HepG2 (cell line): ENCODE results near the gene SPTSSA. TPM values are rescaled to one million over a fixed set of nuclear protein-coding genes. Genes with fewer than 3 reads are reported as not detected.

Experiments used
- ATF3 ChIP-seq: sonication (generic); formaldehyde crosslinking; IDR thresholded peaks from 2 replicates; pipeline ENCODE4 v1.4.0; 2020; ENCODE audit warnings: missing genetic modification reagents
- BHLHE40 ChIP-seq: IDR thresholded peaks from 2 replicates; pipeline ENCODE4 v1.6.1; 2011; ENCODE audit warnings: low read length, improper control_type of control experiment
- CC2D1A ChIP-seq: sonication (generic); formaldehyde crosslinking; IDR thresholded peaks from 2 replicates; pipeline ENCODE4 v1.8.1; 2023; ENCODE audit warnings: mild to moderate bottlenecking, missing genetic modification reagents
- ELK4 ChIP-seq: sonication (generic); formaldehyde crosslinking; IDR thresholded peaks from 2 replicates; pipeline ENCODE4 v1.9.0; 2021; ENCODE audit warnings: missing genetic modification reagents, borderline replicate concordance
- GATAD1 ChIP-seq: IDR thresholded peaks from 2 replicates; pipeline ENCODE4 v1.6.1; 2016; ENCODE audit warnings: missing genetic modification reagents, missing compliant biosample characterization
- HES4 ChIP-seq: sonication (generic); formaldehyde crosslinking; IDR thresholded peaks from 2 replicates; pipeline ENCODE4 v1.9.0; 2021; ENCODE audit warnings: mild to moderate bottlenecking, missing genetic modification reagents, borderline replicate concordance
- JUN ChIP-seq: sonication (generic); formaldehyde crosslinking; IDR thresholded peaks from 2 replicates; pipeline ENCODE4 v1.4.0; 2020; ENCODE audit warnings: mild to moderate bottlenecking, missing genetic modification reagents
- PCBP2 ChIP-seq: fragments of 200-400 bp; formaldehyde crosslinking; optimal IDR thresholded peaks from 2 replicates; pipeline ENCODE3; 2018; ENCODE audit warnings: low read length, low read depth; ENCODE audit not compliant: poor library complexity, severe bottlenecking
- RFXAP ChIP-seq: sonication (generic); formaldehyde crosslinking; IDR thresholded peaks from 2 replicates; pipeline ENCODE4 v1.4.0; 2020; ENCODE audit warnings: missing genetic modification reagents, borderline replicate concordance
- SATB2 ChIP-seq: sonication (generic); formaldehyde crosslinking; IDR thresholded peaks from 2 replicates; pipeline ENCODE4 v1.5.0; 2020; ENCODE audit warnings: missing genetic modification reagents
- TRAFD1 ChIP-seq: sonication (generic); formaldehyde crosslinking; IDR thresholded peaks from 2 replicates; pipeline ENCODE4 v1.5.1; 2020; ENCODE audit warnings: missing genetic modification reagents, mild to moderate bottlenecking, borderline replicate concordance
- ZBTB43 ChIP-seq: sonication (generic); formaldehyde crosslinking; conservative IDR thresholded peaks from 2 replicates; pipeline ENCODE4 v1.4.0; 2020; ENCODE audit warnings: missing genetic modification reagents
- ZNF101 ChIP-seq: sonication (generic); formaldehyde crosslinking; IDR thresholded peaks from 2 replicates; pipeline ENCODE4 v1.4.0; 2020; ENCODE audit warnings: mild to moderate bottlenecking, low read depth, missing genetic modification reagents, borderline replicate concordance
- ZNF225 ChIP-seq: sonication (generic); formaldehyde crosslinking; IDR thresholded peaks from 2 replicates; pipeline ENCODE4 v1.4.0; 2020; ENCODE audit warnings: mild to moderate bottlenecking, missing genetic modification reagents
- ZNF275 ChIP-seq: sonication (generic); formaldehyde crosslinking; IDR thresholded peaks from 2 replicates; pipeline ENCODE4 v1.8.0; 2022; ENCODE audit warnings: missing genetic modification reagents, mild to moderate bottlenecking, inconsistent platforms, borderline replicate concordance
- ZNF317 ChIP-seq: sonication (generic); formaldehyde crosslinking; IDR thresholded peaks from 2 replicates; pipeline ENCODE4 v1.5.0; 2020; ENCODE audit warnings: mild to moderate bottlenecking, missing genetic modification reagents
- ZNF335 ChIP-seq: sonication (generic); formaldehyde crosslinking; IDR thresholded peaks from 2 replicates; pipeline ENCODE4 v1.4.0; 2020; ENCODE audit warnings: missing genetic modification reagents
- ZNF597 ChIP-seq: sonication (generic); formaldehyde crosslinking; IDR thresholded peaks from 2 replicates; pipeline ENCODE4 v1.5.0; 2020; ENCODE audit warnings: missing genetic modification reagents
- ZNF629 ChIP-seq: sonication (generic); formaldehyde crosslinking; conservative IDR thresholded peaks from 2 replicates; pipeline ENCODE4 v1.5.0; 2020; ENCODE audit warnings: missing genetic modification reagents
- ZNF639 ChIP-seq: conservative IDR thresholded peaks from 2 replicates; pipeline ENCODE4 v1.6.1; 2018; ENCODE audit warnings: missing genetic modification reagents
- ZSCAN22 ChIP-seq: sonication (generic); formaldehyde crosslinking; IDR thresholded peaks from 2 replicates; pipeline ENCODE4 v1.4.0; 2020; ENCODE audit warnings: mild to moderate bottlenecking, missing genetic modification reagents
- polyA plus RNA-seq, 8 experiments: library from polyadenylated mRNA; depleted of rRNA in 3 of 8; stranded (reverse) in 7 of 8; unstranded in 1 of 8; fragments of >200 nt; fragmentation: Illumina TruSeq in 4 of 8; extraction: Trizol in 4 of 8; gene quantifications; 2 replicates each; pipeline versions ENCODE4 v1.2.1 to v1.2.3, GENCODE V29; 2011 to 2016; ENCODE audit warnings: low read depth in 4 of 8, missing spikeins in 1 of 8, mixed read lengths in 1 of 8; ENCODE audit not compliant: insufficient read depth in 1 of 8
- total RNA-seq, 5 experiments: library from RNA; depleted of rRNA; stranded (reverse); fragments of >200 nt; fragmentation: Illumina TruSeq; extraction: Trizol; gene quantifications; 2 replicates each; pipeline ENCODE4 v1.2.3, GENCODE V29; 2016; ENCODE audit warnings: low read depth in 1 of 5

SPTSSA gene
- total and polyA plus RNA-seq, 2 of the 13 experiments (the other 11 are each of a cell fraction or from before 2014, with no cell fraction given): 19.1 to 86.1 TPM

- TF ChIP-seq TRAFD1 (CRISPR knock-in tag): no peak; the same call in 1 of the 2 replicates
- no peak for TF ChIP-seq HES4 (CRISPR knock-in tag)
- no peak for TF ChIP-seq JUN (CRISPR knock-in tag)
- TF ChIP-seq GATAD1 (CRISPR knock-in tag): no peak
- TF ChIP-seq CC2D1A (CRISPR knock-in tag): no peak
- no peak for TF ChIP-seq BHLHE40
- TF ChIP-seq ZNF317 (CRISPR knock-in tag): no peak
- no peak for TF ChIP-seq ELK4 (CRISPR knock-in tag)
- TF ChIP-seq ATF3 (CRISPR knock-in tag): no peak
- no peak for TF ChIP-seq ZNF225
- TF ChIP-seq RFXAP (CRISPR knock-in tag): no peak
- TF ChIP-seq ZNF335 (CRISPR knock-in tag): no peak; the same call in 1 of the 2 replicates
- TF ChIP-seq ZNF639 (CRISPR knock-in tag): no peak
- TF ChIP-seq ZNF275 (CRISPR knock-in tag): no peak
- no peak for TF ChIP-seq SATB2 (CRISPR knock-in tag)
- TF ChIP-seq ZSCAN22 (CRISPR knock-in tag): no peak
- no peak for TF ChIP-seq PCBP2
- no peak for TF ChIP-seq ZNF101 (CRISPR knock-in tag)
- no peak for TF ChIP-seq ZBTB43
- no peak for TF ChIP-seq ZNF629 (CRISPR knock-in tag)
- TF ChIP-seq ZNF597: no peak
Observed at GRCh38 chr14:34498684-34499412, 36.8 kb upstream of the SPTSSA start (continued).
